GM03348 (cell line): ENCODE measurements around the gene NKX1-1.
A peak's percentile ranks its signal among the peaks of the same experiment; 100 is the strongest.

ENCODE experiments used
- DNase-seq: peaks from one replicate; pipeline ENCODE4 v3.0.0; 2012; ENCODE audit warnings: low spot score

Gene NKX1-1

DNA sequence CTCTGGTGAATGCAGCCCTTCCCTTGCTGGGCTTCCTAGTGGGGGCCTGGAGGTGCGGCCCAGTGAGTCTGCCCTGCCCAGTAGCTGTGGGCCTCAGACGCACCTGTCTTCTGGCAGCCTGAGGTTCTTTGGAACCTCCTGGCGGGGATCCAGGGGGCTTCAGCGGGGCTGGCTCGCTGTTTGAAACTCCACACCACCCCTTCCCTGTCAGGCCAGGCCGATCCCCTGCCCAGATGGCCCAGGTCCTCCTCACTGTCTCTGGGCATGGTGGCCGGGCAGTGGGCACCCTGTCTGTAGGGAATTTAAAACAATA is 10.7 kb upstream of the NKX1-1 start:
- DNase-seq = no peak

DNA sequence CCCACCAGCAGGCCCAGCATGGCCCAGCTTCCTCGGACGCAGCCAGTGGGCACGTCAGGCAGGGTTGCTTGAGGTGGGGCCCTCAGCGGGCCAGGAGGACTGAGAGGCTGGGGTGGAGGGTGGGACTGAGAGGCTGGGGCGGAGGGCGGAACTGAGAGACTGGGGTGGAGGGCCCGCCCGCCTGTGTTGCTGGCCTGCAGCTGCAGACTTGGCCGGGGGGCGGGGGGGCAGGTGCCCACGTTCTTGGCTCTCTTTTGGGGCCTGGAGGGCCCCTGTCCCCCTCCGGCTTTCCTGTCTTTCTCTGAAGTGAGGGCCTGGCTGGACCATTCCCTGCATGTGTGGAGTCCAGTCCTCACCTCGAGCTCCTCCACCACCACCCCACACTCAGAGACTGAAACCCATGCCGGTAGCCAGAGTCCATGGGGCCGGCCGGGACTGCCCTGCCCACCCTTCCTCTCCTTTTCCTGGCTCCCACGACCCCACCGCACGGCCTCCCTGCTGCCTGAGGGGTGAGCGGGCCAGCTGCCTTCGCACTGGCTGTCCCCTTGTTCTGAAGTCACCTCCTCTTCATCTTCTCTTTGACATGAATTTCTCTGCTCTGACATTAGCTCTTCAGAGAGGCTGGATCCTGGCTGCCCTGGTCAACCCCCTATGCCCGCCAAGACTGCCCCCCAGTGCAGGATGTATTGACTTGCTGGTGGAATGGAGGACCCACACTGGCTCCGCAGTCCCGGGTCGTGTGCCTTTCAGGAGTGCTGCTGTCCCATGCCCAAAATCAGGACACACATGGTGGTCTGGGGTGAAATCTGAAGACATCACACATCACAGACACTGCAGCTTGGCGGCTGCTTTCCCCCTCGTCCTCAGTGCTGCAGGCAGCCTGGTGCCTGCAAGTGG is 10.1 kb upstream of the NKX1-1 start:
- no peak for DNase-seq

DNA sequence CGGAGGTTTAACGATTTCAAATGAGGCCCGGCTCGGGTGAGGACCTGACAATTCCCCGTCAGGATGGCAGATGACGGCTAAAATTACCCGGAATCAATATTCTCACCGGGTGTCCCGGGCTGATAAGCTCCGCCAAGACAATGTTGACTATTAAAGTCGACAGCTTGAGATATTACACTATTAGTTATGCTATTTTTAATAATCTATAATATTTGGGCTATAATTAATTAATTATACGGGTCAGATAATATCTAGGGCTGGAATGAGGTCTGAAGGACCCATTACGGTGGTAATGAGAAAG is 9.4 kb upstream of the NKX1-1 start:
- DNase-seq = no peak

DNA sequence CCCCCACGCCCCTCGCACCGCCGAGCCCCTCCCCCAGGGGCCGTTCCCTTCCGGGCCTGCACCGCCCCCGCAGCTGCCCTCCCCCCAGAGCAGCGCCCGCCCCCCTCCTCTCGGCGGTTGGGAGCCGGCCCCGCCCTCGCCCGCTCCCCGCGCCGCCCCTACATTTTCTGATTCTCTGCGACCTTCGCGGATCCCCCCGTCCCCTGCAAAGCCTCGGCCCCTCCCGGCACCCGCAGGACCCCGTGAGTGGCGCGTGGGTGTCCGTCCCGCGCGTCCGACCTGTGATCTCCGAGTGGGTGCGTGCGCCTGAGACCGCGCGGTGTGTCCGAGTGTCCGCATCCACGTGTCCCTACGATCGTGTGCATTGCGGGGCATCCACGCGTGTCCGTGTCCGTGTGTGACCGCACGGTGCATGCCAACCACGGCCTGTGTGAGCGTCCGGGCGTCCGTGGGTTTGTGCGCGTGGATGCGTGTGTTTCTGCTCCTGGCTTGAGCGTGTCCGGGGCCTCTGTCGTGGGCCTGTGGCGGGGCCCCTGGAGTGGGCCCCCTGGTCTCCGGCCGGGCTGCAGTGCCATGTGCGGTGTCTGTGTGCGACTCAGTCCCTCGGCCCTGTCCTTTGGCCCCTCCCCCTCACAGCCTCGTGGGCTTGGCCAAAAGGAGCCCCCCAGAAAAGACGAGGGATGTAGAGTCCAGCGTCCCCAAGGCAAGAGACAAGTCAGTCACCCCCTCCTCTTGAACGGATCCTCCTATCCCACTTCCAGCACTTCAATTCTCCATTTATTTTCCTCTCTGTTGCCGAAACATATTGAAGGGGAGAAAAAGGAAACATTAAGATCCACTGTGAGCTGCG is 8.8 kb upstream of the NKX1-1 start:
- no peak for DNase-seq

DNA sequence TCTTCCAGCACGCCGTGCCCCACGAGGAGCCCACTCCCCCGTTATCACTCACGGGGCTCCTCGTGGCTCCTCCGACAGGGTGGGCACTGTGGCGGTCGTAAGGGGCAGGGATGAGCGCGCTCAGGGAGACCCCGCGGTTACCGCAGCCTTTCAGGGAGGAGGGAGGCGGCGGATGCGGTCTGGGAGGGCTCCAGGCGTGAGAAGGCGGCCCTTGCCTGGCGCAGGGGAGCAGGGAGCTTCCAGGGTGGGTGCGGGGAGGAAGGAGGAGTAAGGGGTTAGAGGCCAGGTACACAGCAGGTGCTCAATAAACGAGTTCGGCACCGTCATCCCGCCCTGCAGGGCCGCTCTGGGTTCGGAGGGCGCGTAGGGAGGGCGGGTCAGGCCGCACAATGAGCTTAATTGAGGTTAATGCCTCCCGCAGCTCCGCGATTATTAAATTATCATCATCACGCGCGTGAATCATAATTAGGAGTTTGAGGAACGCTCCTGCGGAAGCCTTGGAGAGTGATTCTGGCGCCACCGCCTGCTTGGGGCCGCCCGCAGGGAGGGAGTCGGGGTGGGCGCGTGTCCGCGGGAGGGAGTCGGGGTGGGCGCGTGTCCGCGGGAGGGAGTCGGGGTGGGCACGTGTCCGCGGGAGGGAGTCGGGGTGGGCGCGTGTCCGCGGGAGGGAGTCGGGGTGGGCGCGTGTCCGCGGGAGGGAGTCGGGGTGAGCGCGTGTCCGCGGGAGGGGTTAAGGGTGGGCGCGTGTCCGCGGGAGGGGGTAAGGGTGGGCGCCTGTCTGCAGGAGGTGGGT is 7.6 kb upstream of the NKX1-1 start:
- DNase-seq = no peak

DNA sequence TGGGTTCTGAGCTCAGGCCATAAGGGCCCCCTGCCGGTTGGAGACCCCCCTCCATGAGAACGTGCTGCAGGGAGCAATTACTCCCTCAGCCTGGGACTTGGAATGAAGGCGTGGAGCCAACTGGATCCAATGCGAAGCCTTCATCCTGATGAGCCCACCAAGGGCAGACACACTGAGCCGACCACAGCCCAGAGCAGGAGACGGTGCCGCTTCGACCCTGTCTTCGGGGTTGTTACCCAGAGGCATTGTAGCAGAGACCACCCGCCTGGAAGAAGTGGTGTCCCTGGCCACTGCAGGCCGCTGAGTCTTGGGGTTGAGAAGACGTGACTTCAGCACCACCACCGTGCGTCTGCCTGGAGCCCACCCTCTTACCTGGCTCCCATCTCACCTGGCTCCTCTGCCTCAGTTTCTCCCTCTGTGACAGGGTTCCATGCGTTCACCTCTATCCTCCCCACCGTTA is 7.0 kb upstream of the NKX1-1 start:
- DNase-seq = no peak

DNA sequence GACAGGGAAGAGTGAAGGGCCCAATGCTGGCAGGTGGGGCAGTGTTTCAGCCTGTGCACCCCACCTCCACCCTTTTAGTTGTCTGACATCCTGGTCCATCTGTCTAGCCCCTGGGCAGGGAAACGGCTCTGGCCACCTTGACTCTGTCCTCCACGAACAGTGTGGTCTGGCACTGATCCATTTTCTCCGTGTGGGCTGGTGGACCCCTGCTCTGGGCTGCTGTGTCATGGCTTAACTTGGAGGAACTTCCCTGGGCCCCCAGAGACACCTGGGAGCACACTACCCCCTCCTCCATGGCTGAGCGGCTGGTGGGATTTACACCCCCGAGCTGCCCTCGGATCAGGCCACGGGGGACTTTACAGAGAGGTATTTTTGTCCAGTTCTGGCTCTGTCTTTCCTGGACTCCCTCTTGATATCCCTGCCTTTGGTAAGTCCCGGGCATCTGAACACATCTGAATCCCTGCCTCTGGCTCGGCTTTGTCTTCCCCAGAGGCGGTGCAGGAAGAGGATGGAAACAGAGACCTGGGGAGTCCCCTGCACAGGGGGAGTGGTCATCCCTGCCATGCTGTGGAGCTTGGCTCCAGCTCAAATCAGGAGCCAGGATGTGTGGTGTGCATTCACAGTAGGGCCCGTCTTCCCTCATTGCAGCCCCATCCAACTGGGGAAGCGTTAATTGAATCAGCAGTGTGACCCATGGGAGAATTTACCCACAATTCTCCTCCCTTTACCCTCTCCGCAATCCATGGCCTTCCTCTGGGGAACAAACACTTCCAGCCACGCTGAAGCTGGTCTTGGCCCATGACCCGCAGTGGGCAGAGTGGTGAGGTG is 6.3 kb upstream of the NKX1-1 start:
- DNase-seq = no peak

DNA sequence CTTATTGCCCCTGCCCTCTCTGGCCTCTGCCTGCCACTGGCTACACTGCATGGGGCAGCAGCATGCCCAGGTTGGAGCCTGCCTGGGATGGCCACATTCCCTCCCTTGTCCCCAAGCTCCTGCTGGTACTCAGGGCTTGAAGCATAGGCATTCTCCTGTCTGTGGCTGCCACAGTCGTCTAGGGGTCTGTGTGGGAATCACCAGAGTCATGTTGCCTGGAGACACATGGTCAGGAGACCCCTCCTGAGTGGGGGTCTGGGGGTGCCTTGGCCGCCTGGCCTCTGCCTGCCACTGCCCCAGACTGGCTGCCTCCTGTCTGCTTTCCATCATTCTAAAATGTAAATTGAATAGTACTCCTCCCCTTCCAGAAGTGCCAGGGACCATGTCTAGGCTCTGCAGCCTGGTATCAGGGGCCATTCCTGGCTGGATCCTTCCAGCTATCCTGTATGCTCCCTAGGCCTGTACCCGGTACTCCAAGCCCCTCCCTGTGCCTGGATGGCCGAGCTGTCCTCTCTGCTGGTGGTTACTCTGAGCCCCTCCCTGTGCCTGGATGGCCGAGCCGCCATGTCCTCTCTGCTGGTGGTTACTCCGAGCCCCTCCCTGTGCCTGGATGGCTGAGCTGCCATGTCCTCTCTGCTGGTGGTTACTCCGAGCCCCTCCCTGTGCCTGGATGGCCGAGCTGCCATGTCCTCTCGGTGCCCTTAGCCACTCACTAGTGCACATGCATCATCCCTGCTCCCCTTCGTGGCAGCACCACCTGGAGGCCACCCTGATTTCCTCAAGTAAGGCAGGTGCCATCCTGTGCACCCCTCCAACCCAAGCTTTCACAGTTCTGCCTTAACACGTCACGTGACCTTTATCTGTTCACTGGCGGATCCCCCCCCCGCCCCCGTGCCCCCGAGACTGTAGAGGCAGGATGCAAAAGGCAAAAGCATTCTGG is 5.5 kb upstream of the NKX1-1 start:
- DNase-seq = peak; percentile 10

DNA sequence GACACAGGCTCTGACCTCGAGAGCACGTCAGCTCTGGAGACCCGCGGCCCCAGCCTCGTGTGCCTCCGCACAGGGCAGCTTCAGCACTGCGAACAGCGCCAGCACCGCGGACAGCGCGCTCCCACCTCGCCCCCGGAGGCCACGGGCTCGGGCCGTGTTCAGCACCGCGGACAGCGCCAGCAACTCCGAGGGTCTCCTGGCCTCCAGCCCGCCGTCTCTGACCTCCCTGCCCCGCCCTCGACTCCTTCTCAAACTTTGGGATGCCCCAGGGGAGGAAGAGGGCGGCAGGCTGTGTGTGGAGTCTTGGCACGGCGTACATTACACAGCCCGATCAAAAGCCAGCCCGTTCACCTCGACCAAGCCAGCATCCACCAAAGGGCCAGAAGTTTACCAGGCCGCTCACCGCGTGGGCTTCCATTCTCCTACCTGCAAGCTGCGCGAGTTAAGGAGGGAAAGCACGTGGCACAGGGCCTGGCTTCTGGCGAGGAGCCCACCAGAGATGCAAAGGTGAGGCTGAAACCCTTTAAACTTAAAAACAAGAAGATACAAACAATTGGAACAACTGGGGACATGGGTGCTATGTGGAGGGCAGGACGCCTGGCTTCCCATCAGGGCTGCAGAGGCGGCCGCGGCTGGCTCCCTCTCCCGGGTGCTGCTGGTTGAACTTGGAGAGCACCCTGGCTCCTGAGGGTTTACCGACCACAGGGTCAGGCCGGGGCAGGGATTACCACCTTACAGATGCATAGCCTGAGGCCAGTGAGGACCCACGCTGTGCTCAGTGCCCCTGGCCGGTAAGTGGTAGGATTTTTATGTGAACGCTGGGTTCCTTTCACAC is 4.5 kb upstream of the NKX1-1 start:
- DNase-seq = peak; percentile 88

DNA sequence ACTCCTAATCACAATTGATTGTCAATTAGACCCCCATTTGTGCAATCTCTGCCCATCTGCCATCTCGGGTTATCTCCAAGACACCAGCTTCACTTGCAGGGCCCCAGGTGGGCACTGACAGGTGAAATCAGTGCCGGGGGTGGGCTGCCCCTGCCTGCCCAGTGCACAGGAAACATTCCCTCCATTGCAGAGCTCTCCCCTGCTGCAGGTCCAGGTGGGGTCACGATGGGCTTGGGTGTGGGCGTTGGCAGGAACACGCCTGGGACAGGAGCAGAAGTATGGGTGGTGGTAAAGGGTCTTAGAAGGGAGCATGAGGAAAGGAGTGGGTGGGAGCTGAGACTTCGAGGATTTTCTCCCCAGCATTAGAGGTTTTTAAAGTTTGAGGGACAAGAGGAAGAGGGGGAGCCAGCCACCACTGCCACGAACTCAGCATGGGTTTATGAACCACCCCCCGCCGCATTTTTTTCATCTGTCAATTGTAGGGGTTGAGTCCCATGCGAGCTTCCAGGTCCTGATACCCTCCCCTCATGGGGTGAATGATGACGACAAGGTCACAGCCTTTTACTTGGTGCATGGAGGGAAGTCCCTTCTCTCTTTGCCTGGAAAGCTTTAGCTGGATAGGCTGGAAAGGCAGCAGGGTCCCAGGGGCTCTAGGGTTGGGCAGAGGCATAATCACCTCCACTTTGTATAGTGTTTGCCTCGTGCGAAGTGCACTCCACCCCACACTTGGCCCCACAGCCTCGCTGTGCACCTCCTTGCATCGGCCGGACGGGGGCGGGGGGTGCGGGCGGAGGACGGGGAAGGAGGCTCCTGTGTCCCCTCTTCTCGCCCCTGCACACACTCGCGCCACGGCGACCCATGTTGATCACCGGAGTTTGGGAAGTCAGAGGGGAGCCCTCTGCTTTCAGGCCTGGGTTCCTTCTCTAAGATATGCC is 3.5 kb upstream of the NKX1-1 start:
- peak; percentile 13 for DNase-seq

DNA sequence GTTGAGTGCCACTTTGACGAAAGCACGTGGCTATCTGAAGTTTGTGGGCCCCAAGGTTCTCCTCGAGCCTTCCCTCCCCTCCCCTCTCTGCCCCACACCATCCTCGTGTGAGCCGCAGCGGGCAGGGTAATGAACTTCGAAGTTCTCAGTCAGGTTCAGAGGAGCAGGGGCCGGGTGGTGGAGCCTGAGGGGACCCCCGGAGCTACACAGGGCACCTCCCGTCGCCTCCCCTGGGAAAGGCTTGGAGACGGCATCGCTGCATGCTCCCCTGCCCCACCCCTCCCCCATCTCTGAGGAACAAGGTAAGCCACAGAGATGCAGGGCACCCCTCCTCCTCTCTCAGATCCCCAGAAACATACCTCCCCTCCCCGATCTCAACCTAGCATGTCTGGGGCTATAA is 2.8 kb upstream of the NKX1-1 start:
- no peak for DNase-seq

DNA sequence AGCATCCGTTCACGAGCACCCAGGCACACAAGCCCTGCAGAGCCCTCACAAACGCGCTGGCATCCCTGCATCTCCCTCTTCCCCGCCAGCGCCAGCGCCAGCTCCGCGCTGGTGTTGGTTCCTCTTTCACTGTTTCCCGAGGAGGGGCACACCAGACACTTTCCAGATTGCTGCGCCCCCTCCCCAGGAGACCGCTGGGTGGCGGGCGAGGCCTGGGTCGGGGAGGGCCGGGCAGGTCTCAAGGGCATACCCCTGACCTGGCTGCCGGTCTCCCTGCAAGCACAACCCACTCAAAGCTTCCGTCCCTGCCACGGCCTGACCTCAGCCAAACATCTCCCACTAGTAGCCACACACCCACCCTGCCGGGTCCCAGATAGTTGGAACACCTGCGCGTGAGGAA is 2.2 kb upstream of the NKX1-1 start:
- DNase-seq = peak; percentile 6

DNA sequence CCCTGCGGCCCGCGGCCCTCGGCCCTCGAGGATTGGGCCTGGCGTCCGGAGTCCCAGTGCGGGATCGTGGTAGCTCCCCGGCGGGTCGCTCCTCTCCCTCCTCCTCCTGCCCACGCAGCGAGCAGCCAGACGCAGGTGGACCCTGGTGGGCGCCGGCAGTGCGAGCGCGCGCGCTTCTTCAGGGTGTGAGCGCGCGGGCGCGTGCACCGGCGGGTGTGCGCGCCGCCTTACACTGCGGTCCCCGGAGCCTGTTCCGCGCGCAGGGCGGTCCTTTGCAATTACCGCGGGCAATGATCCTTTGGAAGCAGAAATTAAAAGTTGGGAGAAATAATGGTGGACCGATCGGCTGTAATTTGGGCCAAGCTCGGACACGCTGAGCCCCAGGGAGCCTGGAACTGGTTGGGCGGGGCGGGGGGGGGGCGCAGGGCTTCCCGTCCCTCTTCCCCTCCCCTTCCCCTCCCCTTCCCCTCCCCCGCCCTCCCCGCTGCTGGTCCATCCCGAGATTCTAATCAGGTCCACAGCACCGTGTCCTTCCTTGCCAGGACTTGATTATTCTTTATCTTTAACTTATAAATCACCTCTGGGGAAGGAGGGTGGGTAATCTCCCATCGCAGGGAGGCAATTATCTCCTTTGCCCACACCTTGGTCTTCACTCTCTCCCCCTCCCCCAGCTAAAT is 1.6 kb upstream of the NKX1-1 start:
- DNase-seq = no peak

DNA sequence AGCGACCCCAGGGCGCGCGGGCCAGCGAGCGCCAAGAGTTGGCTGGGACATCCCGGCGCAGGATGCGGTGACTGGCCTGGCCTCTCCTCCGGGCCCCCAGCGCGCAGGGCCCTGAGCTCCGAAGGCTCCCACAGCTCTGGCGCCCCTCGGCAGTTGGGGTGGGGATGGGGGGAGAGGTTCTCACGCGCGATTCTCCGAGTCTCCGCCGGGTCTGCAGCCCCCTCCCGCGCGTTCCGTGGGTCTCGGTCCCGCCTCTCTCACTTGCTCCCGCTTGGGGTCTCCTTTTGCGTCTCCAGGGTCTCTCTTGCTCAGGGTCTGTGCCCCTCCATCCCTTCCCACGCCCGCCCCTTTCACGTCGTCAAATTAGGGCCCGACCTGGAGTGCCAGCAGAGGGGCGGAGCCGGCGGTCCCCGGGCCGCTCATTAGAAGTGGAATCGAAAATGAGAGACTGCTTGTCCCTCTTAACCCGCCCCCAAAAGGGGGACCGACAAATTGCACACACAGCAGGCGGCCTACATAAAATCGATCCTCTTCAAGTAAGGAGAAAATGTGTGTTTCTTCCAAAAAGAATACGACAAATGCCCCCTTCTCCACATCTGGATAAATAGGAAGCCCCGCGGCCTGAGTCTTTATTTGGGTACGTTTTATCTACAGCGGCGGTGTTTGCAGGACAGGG is 877 bp upstream of the NKX1-1 start:
- DNase-seq = peak; percentile 5

DNA sequence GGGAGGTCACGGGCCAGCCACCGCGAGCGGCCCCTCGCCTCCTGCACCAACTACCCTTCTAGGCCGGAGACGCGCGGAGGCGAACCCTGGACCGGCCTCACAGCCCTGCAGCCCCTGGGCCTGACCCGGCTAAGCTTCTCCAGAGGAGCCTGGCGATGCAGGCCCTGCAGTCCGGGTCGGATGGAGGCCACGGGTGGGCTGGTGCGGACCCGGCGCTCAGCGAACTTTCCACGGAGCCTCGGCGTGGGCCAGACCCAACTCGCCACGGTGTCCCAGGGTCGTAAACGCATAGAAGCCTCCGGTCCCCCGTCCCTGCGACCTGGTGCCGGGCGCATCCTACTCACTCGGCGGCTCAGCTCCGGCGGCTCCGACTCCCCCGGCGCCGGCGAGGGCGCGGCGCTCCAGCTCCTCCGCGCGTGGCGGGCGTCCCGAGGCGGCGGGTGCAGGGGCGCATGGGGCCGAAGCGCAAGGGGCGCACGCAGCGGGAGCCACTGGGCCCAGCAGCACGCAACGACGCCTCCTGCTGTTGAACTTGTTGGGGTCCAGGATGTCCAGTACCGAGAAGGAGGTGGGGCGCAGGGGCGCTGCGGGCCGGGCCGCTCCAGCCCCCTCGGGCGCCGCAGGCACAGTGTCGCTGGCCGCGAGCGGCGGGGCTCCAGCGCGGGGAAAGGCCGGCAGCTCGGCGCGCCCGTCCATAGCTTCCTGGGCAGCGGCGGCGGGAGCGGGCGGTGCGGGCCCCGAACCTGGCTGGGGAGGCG is 427 bp downstream of the NKX1-1 start:
- peak; percentile 11 for DNase-seq

DNA sequence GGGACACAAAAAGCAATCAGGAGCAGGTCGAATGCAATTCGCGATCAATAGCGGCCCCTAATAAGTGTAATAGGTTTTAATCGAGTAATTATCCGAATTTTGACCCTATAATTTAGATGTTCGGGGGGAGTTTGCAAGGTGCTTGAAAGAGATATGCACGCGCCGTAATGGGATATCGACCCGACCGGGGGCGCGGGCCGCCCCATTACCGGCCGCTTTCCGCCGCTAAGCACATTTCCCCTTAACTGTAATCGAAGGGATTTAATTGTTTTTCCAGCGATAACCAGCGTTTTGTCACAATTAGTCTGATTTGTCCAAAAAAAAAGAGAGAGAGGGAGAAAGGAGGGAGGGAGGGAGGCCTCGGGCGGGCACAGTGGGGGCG is 997 bp downstream of the NKX1-1 start:
- DNase-seq = peak; percentile 5
